ENCODE data around the gene ABCA1. TPM values are rescaled to one million over a fixed set of nuclear protein-coding genes. Genes with fewer than 3 reads are reported as not detected.

ABCA1 gene
- total and polyA plus RNA-seq, 5 donors, result 3.5 to 14.2 (median 7.5) TPM

GRCh38 chr9:104815851-104816565, 111.9 kb downstream of the ABCA1 start:
- Histone ChIP-seq H3K27ac (ENCODE audit: low read length) (no peak overlapping the region), H3K9me3 (ENCODE audit: control insufficient read depth, low read length) (no peaks in the 10 kb centered on the region), H3K4me1 (ENCODE audit: control insufficient read depth, insufficient read depth, low read length) (no peaks in the 10 kb centered on the region), H3K4me3 (ENCODE audit: low read length) (no peak overlapping the region), H3K27me3 (ENCODE audit: control insufficient read depth, insufficient read depth) (no peaks in the 10 kb centered on the region)
- no peak for DNase-seq
- ATAC-seq, result no peak
- over 99% methylated on average over 7 of the region's 7 CpGs for WGBS
- intact Hi-C loops (cut with DNase I), result no loop called here

DNA sequence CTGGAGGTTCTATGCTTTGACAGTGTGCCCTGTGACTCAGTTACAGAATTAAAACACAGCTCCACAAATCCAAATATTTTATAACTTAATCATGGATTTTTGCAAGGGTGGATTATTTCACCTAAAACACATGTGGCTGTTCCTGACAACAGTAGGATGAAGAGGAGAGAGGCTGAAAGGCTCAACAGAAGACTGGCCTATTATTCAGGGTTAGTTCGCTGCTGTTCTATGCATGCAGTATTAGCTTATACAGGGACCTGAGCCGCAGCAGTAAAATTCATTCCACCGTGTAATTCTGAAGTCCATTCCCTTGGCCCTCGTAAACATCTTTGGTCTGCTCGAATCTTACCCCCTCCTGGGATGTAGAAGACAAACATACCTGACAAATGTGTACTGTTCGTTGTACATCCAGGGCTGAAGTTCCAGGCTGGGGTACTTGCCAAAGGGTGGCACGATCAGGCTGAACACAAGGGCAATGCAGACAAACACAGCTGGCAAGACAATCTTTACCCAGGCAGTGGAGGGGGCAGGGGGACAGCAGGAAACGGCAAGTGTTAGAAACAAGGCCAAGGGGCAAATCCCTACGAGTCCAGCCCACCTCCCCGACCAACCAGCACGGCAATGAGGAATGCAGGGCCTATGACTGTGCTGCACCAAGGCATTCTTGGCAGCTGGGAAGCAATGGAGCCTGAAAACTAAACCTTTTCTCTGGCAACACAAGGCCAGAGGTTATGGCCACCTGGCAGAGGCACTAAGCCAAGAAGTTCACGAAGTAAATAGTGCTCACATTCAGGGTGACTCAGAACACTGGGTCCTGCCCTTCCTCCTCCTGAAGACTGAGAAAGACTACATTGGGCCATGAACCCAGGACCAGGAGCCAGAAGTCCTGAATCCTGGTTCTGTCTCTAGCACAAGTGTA, 117.3 kb downstream of the ABCA1 start:
- intact Hi-C loops (cut with DNase I), result no loop called here
- Histone ChIP-seq H3K27ac (ENCODE audit: low read length) (no peak overlapping the region), H3K4me3 (ENCODE audit: low read length) (no peak overlapping the region), H3K9me3 (ENCODE audit: control insufficient read depth, low read length) (no peaks in the 10 kb centered on the region), H3K27me3 (ENCODE audit: control insufficient read depth, insufficient read depth) (no peaks in the 10 kb centered on the region), H3K4me1 (ENCODE audit: control insufficient read depth, insufficient read depth, low read length) (no peaks in the 10 kb centered on the region)
- DNase-seq (no peak), ATAC-seq (peak in 1 of 2 donors; percentile 43)
- 78% methylated on average over 12 of the region's 12 CpGs for WGBS

DNA sequence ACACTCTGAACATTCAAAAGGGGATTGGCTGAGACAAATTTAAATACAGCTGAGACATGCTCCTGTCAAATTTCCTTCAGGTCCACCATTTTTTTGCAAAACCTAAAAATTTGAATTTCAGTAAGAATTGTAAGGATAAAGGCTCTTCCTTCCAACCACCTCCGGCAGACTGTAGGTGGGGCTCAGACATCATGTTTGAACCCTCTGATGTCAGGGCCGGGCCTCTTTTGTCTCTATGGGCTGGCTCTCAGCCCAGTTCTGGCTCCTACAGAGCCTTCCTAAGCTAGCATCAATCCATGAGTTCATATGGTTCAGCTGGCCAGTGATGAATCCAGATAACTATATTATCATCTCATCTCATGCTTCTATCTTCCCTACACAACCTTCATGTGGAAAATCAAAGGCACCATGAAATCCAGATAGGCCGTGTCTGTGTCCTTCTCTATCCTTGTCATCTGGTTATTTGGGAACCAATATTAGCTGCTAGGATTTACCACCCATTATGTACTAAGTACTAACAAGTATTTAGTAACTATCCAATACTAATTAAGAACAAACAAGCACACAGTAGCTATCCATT, 119.8 kb downstream of the ABCA1 start:
- Histone ChIP-seq H3K9me3 (ENCODE audit: control insufficient read depth, low read length) (no peaks in the 10 kb centered on the region), H3K4me3 (ENCODE audit: low read length) (no peak overlapping the region), H3K27me3 (ENCODE audit: control insufficient read depth, insufficient read depth) (no peaks in the 10 kb centered on the region), H3K27ac (ENCODE audit: low read length) (no peak overlapping the region), H3K4me1 (ENCODE audit: control insufficient read depth, insufficient read depth, low read length) (no peaks in the 10 kb centered on the region)
- intact Hi-C loops (cut with DNase I), result no loop called here
- 55% methylated on average over 3 of the region's 3 CpGs for WGBS
- ATAC-seq, result peak; percentile 41 to 50
- peak in 1 of 3 donors; percentile 58 for DNase-seq

DNA sequence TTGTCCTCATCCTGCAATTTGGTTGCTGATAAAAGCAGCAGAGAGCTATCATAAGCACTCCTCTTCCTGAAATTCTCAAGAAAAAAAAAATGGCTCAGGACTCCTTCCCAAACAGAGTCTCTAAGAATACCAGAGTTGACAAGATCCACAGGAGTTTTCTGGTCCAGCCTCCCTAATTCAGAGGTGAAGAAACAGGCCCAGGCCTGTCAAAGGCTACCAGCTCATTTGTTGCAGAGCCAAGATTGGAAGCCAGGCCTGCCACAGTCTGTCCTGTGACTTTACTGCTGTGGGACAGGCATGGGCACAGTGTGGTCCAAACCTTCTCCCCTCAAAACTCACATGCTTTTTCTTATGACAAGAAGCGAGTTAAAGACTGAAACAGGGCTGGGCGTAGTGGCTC, 122.5 kb downstream of the ABCA1 start:
- H3K27me3 ChIP-seq (ENCODE audit: control insufficient read depth, insufficient read depth), result no peaks in the 10 kb centered on the region
- no peak overlapping the region for H3K4me3 ChIP-seq (ENCODE audit: low read length)
- no peak for ATAC-seq
- no peaks in the 10 kb centered on the region for H3K4me1 ChIP-seq (ENCODE audit: control insufficient read depth, insufficient read depth, low read length)
- WGBS, result 96% methylated on average over 2 of the region's 2 CpGs
- H3K9me3 ChIP-seq (ENCODE audit: control insufficient read depth, low read length), result no peaks in the 10 kb centered on the region
- intact Hi-C loops (cut with DNase I), result no loop called here
- no peak for DNase-seq
- no peak overlapping the region for H3K27ac ChIP-seq (ENCODE audit: low read length)

GRCh38 chr9:104802906-104803305, 125.0 kb downstream of the ABCA1 start:
- H3K4me3 ChIP-seq (ENCODE audit: low read length), result no peak overlapping the region
- ATAC-seq (no peak), DNase-seq (no peak)
- no peaks in the 10 kb centered on the region for H3K4me1 ChIP-seq (ENCODE audit: control insufficient read depth, insufficient read depth, low read length)
- intact Hi-C loops (cut with DNase I), result no loop called here
- 77% methylated on average over 2 of the region's 2 CpGs for WGBS
- H3K27me3 ChIP-seq (ENCODE audit: control insufficient read depth, insufficient read depth), result no peaks in the 10 kb centered on the region
- no peak overlapping the region for H3K27ac ChIP-seq (ENCODE audit: low read length)
- H3K9me3 ChIP-seq (ENCODE audit: control insufficient read depth, low read length), result no peaks in the 10 kb centered on the region

DNA sequence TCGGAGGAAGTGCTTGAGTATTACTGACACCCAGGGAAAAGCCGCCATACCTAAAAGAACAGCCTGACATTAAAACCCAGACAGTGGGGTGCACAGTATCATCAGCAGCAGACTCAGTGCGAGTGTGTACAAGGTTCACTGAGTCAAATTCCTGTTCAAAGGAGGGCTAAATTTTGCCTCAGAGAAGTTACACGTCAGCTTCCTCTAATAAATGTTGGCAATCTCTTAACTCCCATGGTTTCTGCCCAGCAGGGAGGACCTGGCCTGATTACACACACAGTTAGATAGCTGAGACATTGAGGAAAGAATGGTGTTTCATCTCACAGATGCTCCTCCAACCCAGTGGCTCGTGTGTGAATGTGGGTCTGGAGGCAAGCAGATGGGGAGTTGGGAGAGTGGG, 125.8 kb downstream of the ABCA1 start:
- DNase-seq, result no peak
- intact Hi-C loops (cut with DNase I), result no loop called here
- 89% methylated on average over 5 of the region's 5 CpGs for WGBS
- ATAC-seq, result no peak
- no peaks in the 10 kb centered on the region for H3K9me3 ChIP-seq (ENCODE audit: control insufficient read depth, low read length)
- no peak overlapping the region for H3K27ac ChIP-seq (ENCODE audit: low read length)
- H3K4me1 ChIP-seq (ENCODE audit: control insufficient read depth, insufficient read depth, low read length), result no peaks in the 10 kb centered on the region
- H3K4me3 ChIP-seq (ENCODE audit: low read length), result no peak overlapping the region
- H3K27me3 ChIP-seq (ENCODE audit: control insufficient read depth, insufficient read depth), result no peaks in the 10 kb centered on the region

DNA sequence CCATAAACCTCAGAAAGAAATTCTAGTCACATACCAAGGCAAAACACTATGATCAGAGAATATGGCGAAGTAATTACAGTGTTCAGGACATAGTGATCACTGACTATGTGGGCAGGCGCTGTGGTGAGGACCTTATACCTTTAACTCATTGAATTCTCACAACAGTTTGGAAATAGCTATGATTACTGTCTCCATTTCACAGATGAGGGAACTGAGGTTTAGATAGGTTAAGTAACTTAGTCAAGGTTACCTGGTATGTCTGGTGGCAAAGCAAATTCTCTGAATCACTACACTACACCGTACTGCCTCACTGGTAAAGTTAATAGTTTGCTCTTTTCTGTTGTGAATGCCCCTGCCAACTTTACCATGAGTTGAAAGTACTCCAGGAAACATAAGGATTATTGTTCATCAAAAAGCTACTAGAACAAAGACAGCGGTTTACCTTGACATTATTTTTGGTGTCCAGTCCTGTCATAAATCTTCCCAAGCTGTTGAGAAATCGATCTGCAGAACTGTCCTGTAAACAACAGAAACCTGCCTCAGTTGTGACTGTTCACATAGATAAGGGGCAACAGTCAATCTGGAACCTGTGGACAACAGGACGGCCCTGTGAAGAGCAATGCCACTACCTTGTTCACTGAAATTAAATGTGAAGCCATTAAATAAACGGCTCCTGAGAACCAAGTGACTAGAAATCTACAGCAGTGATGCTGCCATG, 127.7 kb downstream of the ABCA1 start:
- 92% methylated on average over 7 of the region's 7 CpGs for WGBS
- no peaks in the 10 kb centered on the region for H3K9me3 ChIP-seq (ENCODE audit: control insufficient read depth, low read length)
- DNase-seq (no peak), ATAC-seq (no peak)
- H3K27ac ChIP-seq (ENCODE audit: low read length), result no peak overlapping the region
- peaks cover 1% of the 10 kb centered on the region for H3K4me1 ChIP-seq (ENCODE audit: control insufficient read depth, insufficient read depth, low read length)
- H3K4me3 ChIP-seq (ENCODE audit: low read length), result no peak overlapping the region
- H3K27me3 ChIP-seq (ENCODE audit: control insufficient read depth, insufficient read depth), result no peaks in the 10 kb centered on the region
- intact Hi-C loops (cut with DNase I), result no loop called here

- DNase-seq (no peak), ATAC-seq (no peak)
- Histone ChIP-seq H3K9me3 (ENCODE audit: control insufficient read depth, low read length) (no peaks in the 10 kb centered on the region), H3K27ac (ENCODE audit: low read length) (no peak overlapping the region), H3K4me1 (ENCODE audit: control insufficient read depth, insufficient read depth, low read length) (peaks cover 7% of the 10 kb centered on the region), H3K4me3 (ENCODE audit: low read length) (no peak overlapping the region), H3K27me3 (ENCODE audit: control insufficient read depth, insufficient read depth) (no peaks in the 10 kb centered on the region)
- intact Hi-C loops (cut with DNase I), result no loop called here
- WGBS, result 76% methylated on average over 5 of the region's 5 CpGs
Observed at GRCh38 chr9:104798209-104798995, 129.6 kb downstream of the ABCA1 start.

GRCh38 chr9:104795857-104796256, 132.1 kb downstream of the ABCA1 start:
- Histone ChIP-seq H3K27me3 (ENCODE audit: control insufficient read depth, insufficient read depth) (no peaks in the 10 kb centered on the region), H3K27ac (ENCODE audit: low read length) (no peak overlapping the region), H3K4me3 (ENCODE audit: low read length) (no peak overlapping the region), H3K4me1 (ENCODE audit: control insufficient read depth, insufficient read depth, low read length) (peaks cover 7% of the 10 kb centered on the region), H3K9me3 (ENCODE audit: control insufficient read depth, low read length) (no peaks in the 10 kb centered on the region)
- intact Hi-C loops (cut with DNase I), result no loop called here
- ATAC-seq, result no peak
- 96% methylated on average over 3 of the region's 3 CpGs for WGBS
- no peak for DNase-seq

DNA sequence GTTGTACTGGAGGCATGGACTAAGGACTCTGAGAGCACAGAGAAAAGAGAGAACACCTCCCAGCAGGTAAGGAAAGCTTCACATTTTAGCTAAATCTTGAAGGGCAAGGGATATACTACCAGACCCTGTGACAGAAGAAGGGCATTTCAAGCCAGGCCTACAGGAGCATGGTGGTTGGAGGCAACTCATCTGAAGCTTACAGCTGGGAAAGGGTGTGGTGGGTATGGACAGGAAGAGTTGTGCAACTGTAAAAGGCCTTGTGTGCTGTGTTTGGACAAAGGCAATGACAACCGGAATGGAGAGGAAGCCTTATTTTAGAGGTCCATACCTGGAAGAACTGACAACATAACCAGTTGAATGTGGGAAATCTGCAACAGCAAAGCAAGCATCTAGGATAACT, 132.9 kb downstream of the ABCA1 start:
- no peaks in the 10 kb centered on the region for H3K9me3 ChIP-seq (ENCODE audit: control insufficient read depth, low read length)
- no peak overlapping the region for H3K4me3 ChIP-seq (ENCODE audit: low read length)
- ATAC-seq, result peak in 1 of 2 donors; percentile 54
- H3K27me3 ChIP-seq (ENCODE audit: control insufficient read depth, insufficient read depth), result no peaks in the 10 kb centered on the region
- intact Hi-C loops (cut with DNase I), result no loop called here
- WGBS, result 60% methylated on average over 1 of the region's 1 CpG
- DNase-seq, result no peak
- H3K27ac ChIP-seq (ENCODE audit: low read length), result no peak overlapping the region
- H3K4me1 ChIP-seq (ENCODE audit: control insufficient read depth, insufficient read depth, low read length), result peaks cover 7% of the 10 kb centered on the region
